Raji (cell line): Measurements from ENCODE around the gene RNLS.

Experiments
- POLR2A ChIP-seq: IDR thresholded peaks from 2 replicates; pipeline ENCODE4 v1.6.1; 2011; ENCODE audit warnings: low read depth, low read length, control low read depth; ENCODE audit not compliant: insufficient read depth

Gene RNLS

GRCh38 chr10:88270871-88271713 lies 312.0 kb downstream of the RNLS start:
- no peak for TF ChIP-seq POLR2A

GRCh38 chr10:88270061-88270808 lies 312.9 kb downstream of the RNLS start:
- TF ChIP-seq POLR2A = no peak

DNA sequence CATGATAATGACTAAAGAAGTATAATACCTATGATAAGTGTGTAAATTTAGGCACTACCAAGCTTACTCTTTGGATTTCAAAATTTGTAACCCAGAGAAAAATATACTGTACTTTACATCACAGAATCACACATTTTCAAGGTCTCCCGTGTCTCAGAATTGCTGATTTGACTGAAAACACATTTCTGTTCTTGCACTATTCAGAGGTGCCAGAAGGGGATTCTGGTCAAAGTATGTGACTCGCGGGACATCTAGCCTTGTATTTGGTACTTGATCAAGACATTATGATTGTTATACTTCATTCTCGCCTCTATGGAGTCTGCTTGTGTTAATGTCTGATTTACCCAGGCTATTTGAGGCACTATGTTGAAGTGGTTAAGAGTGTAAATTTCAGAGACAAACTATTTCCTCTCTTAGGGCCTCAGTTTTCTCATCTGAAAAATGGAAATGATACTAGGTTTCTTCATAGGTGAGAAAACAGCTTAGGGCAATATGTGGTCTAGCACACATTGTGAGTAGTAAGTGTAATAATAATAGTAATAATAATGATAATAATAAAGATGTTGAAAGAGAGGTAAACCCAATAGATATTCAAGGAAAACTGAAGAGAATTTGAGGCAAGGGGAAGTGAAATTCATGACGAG lies 320.4 kb downstream of the RNLS start:
- TF ChIP-seq POLR2A = no peak

- TF ChIP-seq POLR2A = no peak
Measured at GRCh38 chr10:88261152-88261551, 322.0 kb downstream of the RNLS start.

GRCh38 chr10:88260329-88261051 lies 322.6 kb downstream of the RNLS start:
- no peak for TF ChIP-seq POLR2A

DNA sequence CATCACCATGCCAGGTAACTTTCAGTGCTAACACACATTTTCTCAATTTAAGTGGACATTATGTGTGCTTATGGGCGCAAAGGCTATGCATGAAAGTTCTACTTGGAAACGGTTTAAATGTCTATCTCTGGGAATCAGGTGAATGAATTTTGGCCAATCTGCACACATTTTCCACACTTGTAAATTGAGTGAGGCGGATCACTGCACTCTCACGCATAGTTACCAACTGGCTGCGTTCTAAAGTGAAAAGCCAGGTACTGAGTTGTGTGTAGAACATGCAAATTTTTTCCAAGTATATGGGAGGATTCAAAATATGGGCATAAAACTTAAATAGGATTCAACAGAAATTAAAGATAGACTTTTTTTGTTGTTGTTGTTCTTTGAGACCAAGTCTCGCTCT lies 323.7 kb downstream of the RNLS start:
- no peak for TF ChIP-seq POLR2A

DNA sequence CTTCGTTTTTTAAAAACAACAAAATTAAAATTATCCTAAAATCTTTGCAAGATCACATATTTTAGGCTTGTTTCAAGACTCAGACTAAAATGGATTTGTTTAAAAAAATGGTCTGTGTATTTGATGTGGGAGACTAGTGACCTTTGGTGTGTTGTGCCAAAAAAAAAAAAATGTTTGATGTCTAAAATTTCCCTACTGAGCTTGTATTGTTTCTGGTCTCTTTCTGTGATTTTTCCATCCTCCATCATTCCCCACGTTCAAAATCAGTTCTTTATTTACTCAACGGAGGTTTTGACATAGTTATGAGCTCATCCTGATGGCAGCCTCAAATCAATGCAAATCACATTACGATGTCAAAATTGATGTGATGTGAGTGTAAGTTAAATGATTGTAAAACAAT lies 326.2 kb downstream of the RNLS start:
- TF ChIP-seq POLR2A = no peak

GRCh38 chr10:88256013-88256680 lies 327.0 kb downstream of the RNLS start:
- TF ChIP-seq POLR2A = no peak

DNA sequence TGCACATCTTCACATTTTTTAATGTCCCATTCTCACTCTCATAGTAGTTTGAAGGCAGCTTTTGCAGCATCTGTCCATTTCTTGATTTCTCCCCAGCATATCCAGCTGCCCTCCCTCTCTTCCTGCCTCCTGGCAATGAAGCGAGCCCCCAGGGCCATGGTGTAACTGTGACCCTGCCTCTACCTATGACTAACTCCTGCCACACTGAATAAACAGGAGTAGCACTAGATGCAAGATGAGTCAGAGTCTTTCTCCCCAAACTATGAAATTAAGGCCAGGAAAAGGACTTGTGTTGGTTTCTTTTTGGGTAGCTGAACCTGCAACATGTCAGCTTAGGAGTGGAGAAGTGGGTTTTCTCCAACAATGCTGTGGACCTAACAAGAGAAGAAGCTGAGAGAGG lies 329.0 kb downstream of the RNLS start:
- TF ChIP-seq POLR2A = no peak

DNA sequence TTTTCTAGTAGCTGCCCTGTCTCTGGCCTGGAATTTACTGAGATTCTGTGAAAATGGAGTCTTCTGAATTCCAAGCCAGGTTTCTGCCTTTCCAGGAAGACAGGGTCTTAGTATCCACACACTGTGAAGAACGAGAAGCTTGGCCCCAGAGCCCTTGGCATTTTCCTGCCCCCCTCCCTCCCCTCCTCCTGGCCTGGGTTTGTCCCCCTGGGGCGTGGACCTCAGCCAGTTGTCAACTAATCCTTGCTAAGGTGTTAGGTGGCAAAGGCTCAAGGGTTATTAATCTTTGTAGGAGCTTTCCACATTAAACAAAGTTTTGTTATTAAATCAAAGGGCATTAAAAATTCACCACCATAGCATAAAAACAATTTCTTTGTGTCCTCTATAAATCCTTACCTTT lies 329.5 kb downstream of the RNLS start:
- no peak for TF ChIP-seq POLR2A

DNA sequence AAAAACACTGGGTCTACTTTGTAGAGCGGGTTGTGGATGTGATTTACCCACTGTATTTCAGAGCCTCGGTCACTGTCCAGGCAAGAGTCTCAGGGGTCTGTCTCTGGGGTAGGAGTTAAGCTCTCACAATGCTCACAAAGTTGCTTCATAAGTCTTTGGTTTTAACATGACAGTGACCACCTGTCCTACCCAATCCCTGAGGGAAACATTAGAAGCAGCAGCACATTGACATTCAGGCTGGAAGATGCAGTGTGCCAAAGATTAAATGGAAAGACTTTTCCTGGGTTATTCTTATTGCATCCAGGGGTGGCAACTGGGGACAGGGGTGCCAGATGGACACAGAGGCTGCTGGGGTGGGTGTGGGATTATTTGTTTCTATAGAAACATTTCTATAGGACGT lies 330.0 kb downstream of the RNLS start:
- TF ChIP-seq POLR2A = no peak

DNA sequence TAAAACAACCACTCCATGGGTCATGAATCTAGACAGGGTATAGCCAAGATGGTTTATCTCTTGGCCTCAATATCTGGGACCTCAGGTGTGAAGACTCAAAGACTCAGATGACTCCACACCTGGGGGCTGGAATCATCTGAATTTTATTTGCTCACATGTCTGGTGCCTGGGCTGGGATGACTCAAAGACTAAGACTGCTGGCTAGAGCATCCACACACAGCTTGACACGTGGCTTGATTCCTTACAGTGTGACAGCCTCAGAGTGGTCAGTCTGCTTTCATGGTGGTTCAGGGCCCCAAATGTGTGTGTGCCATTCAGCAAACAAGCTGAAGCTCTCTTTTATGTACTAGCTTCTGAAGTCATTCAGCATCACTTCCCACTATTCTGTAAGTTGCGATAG lies 333.7 kb downstream of the RNLS start:
- no peak for TF ChIP-seq POLR2A

GRCh38 chr10:88246675-88247074 lies 336.4 kb downstream of the RNLS start:
- TF ChIP-seq POLR2A = no peak

DNA sequence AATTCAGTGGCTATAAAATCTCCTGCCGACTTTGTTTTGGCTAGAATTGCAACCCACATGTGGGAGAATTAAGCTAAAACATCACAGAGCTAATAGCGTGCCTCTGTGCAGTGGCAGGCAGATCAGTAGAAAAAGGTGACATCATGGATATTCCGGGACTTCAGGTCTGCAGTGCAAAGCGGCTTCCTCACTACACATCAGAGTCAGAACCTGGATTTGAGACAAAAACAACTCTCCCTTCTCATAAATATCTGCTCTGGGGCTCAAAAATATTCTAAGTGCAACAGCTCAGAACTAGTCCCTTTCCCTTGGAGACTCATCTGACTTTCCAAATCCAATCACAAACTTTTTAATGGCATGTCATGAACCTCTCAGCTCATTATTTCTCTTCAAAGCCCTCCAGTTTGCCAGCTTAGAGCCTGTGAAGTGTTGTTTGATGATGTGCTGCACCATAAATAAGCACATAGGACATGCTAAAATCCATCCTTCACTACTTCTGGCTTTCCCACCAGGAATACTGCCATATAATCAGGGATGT lies 337.1 kb downstream of the RNLS start:
- no peak for TF ChIP-seq POLR2A
